ENCODE results near the gene DOK5.

DOK5 gene

DNA sequence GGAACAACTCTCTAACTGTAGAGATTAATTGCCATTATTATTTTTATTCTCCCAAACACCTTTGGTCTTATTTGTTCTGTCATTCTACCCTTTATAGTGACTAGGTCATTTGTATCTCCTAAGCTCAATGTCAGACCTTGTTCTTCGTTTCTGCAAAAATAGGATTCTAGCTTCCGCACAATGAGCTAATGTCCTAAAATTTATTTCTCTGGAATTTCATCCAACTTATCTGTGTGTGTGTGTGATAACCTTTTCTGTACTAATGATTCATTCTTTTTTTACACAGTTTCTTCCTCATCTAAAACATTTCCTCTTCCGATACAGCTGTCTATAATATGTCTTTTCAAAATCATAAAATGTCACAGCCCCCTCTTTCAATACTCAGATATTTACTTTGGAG, 84.5 kb downstream of the DOK5 start:
- DNase-seq (ENCODE audit: low spot score), result no peak

DNA sequence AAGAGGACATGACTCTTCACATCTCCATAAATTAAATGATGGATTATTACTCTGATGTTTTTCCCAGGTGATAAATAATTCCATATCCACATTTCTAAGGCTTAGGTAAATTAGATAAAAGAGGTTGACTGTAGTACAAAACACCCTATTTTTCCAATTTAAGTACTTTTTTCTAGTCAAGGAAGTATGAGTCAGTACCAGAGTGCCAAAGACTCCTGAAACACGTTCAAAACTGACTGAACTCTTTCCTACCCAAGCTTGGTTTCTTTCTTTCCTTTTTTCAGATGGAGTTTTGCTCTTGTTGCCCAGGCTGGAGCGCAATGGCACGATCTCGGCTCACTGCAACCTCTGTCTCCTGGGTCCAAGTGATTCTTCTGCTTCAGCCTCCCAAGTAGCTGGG, 85.0 kb downstream of the DOK5 start:
- DNase-seq (ENCODE audit: low spot score), result no peak

DNA sequence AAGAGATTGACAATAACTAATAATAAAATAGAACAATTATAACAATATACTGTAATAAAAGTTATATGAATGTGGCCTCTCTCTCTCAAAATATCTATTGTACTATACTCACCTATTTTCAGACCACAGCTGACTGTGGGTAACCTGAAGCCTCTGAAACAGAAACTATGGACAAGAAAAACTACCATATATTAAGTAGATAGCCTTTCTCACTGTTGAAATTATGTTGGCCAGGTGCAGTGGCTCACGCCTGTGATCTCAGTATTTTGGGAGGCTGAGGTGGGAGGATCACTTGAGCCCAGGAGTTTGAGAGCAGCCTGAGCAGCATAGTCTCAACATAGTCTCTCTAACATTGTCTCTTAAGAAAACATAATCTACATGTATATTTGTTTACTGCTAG, 89.9 kb downstream of the DOK5 start:
- DNase-seq (ENCODE audit: low spot score), result no peak

DNA sequence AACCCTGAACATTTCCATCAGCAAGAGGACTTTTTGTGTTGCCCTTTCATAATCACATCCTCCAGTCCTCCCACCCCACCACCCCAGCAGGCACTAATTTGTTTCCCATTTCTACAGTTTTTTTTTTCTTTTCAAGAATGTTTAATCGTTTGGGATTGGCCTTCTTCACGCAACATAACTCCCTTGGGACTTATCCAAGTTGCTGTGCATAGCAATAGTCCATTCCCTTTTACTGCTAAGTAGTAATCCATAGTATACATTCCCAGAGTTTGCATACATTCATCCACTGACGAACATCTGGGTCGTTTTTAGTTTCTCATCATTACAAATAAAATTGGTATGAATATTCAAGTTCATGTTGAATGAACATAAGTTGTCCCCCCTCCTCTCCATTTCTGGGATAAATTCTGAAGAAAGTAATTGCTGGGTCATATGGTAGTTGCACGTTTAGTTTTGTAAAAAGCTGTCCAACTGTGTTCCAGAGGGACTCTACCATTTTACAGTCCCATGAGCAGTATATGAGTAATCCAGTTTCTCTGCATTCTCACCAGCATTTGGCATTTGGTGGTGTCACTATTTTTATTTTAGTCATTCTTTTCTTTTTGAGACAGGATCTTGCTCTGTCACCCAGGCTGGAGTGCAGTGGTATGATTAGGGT, 90.8 kb downstream of the DOK5 start:
- DNase-seq (ENCODE audit: low spot score), result no peak

DNA sequence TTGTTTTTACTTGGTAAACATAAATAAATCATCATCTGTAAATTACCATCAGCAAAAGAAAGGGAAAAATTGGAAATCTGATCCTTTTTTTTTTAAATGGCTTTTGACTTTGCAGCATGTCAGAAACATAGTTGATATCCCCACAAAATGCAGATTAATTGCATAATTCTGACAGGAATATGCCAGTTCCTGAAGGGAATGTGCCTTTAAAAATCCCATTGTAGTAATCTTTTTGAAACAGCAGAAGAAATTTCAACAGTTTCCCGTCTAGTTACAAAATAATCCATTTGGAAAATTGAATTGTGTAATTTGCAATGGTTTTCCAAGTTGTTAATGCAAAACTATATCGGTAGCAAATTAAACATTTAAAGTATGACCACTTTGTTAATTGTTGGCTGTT, 95.2 kb downstream of the DOK5 start:
- DNase-seq (ENCODE audit: low spot score), result no peak

DNA sequence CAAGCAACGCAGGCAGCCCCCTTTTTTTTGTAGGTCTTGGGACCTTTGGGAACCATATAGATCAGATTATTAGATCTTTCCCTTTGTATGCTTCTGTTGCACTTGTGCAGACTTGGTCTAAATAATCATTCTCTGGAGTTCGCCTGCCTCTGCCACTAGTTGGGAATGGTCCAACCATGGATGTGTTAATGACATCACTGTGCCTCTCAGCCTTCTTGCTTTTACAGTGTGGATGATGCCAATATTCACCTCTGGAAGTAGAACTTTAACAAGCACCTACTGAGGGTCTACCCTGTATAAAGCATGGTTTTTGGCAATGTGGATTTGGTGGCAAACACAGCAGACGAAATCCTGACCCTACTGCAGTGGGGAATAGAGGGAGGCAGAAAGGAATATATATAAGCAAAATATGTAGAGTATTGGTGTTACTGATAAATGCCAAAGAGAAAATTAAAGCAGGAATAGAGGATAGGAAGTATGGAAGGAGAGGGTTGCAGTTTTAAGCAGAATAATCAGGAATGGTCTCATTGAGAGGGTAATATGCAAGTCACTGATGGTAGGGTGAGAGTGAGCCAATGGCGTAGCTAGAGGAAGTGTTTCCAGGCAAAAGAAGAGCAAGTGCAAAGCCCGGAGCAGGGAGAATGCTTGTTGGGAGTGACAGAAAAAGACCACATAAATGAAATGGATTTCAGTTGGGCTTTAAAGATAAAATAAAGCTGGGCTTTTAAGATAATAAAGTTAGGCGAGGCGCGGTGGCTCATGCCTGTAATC, 97.5 kb downstream of the DOK5 start:
- no peak for DNase-seq (ENCODE audit: low spot score)

DNA sequence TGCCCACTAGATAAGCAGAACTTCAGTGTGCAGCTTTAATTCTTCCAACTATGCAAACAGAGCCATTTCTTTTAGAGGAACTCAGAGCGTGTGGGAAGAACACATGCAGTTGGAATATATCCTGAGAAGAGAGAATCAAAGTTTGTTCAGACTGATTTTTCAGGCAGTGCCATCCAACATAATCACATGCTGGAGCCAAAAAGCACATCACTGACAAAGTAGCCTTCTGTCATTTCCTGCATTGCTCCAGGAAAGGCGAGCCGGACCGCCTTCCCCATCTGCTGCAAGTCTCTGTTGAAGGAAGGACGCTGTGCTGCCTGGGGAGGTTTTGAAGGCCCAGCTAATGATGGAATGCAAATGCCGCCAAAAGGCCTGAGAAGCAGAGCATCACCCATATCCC, 98.4 kb downstream of the DOK5 start:
- no peak for DNase-seq (ENCODE audit: low spot score)

DNA sequence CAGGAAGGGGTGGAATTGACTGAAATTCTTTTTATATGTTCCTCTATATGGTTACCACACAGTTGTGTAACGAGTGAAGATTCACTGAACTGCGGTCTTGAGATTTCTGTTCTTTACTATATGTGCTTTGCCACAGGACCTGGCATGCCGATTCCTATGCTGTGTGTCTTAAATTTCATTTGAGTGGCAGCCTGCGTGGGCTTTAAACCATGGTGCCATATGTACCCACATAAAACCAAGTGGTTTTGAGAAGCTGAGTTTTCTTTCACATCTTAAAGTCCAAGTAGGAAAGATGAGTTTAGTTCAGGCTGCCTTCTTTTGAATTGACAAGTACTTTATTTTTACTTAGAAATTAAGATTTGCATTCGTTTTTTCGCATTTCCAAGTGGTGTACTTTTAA, 101.1 kb downstream of the DOK5 start:
- no peak for DNase-seq (ENCODE audit: low spot score)

DNA sequence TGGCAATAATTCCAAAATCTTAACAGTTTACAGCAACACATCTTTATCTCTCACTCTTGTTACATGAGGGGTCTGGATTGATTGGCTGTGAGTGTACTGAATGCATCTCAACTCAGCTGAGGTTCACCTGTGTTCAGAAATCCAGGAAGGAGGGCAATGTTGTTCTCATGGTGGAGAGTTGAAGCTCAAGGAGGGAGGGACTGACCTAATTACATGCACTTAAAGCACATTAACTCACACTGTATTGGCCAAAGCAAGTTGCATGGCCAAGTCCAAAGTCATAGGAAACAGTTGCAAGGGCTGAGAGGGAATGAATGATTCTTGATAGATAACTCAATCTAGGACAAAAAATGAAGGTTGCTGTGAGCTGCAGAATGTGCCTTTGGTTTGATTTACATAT, 102.2 kb downstream of the DOK5 start:
- no peak for DNase-seq (ENCODE audit: low spot score)

DNA sequence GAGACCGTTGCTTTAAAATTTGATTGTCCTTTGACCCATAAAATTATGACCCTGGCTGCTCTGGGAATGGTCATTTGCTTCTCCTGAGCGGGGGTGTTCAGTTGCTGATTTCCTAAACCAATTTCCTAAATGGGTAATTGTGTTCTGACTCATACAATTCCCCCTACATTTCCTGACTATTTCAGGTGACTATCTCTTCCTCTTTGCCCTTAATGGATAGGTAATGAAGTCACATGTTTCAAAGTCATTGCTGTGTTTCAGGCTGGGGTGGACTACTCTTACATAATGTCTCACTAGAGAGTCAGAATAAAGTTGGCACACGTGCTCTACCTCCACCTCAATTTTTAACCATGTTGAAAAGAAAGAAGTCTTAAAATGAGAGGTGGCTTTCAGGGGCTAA, 109.8 kb downstream of the DOK5 start:
- DNase-seq (ENCODE audit: low spot score), result no peak

DNA sequence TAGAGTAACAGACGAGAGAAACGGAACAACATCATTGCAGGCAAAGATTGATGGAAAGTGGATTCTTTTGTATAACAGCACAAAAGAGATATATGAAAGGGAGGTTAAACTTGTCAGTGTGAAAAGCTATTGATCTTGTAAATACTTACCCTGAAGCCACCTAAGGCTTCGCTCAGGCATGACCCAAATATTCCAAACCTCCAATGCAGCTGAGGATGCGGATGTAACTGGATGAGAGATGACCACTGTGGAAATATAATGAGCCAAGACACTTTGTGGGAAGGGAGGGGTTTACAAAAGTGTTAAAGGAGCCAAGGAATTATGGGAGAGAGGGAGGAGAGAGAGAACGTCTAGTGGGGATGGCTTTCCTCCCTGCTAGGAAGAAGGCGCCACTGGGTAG, 112.0 kb downstream of the DOK5 start:
- DNase-seq (ENCODE audit: low spot score), result no peak

DNA sequence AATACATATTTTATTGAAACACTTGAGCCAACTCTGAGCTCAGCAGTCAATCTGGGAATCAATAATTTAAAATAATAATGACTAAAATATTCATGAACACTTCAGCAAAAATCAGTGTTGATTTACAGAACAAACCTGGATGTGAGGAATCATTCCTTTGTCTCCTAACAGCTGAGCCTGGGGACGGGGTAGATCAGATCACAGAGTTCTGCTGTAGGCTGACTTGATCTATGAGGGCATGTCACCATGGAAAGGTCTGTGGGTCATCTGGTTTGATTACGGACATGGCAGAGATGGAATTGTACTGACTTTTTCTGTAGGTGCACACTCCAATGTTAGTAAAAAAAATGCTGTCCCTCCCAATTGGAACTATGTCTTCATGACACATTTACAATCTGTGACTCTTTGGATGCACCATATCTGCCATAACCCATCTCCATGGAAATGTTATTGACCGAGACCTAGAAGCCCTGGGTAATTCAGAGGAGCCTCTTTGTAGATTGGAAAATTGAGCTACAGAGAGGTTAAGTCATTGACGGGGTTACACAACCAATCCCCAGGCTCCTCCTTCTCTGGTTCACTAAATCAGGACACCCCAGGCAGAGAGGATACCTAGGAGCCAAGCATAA, 114.1 kb downstream of the DOK5 start:
- DNase-seq (ENCODE audit: low spot score), result no peak

DNA sequence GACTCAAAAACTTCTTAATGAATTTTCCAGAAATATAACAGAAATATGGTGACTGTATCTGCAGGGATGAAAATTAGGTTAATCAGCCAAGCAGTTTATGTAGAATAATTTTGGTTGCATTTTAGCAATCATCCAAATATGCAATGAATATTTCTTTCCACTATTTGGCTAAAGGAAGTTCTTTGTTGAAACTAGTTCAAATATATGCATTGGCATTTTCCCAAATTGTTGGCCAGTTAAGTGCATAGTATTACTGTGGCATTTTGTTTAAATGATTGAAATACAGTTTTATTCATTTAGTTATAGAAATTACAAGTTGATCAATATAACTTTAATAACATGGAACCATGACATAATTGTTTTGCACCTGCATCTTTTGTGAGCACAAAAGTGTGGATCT, 115.5 kb downstream of the DOK5 start:
- DNase-seq (ENCODE audit: low spot score), result no peak

DNA sequence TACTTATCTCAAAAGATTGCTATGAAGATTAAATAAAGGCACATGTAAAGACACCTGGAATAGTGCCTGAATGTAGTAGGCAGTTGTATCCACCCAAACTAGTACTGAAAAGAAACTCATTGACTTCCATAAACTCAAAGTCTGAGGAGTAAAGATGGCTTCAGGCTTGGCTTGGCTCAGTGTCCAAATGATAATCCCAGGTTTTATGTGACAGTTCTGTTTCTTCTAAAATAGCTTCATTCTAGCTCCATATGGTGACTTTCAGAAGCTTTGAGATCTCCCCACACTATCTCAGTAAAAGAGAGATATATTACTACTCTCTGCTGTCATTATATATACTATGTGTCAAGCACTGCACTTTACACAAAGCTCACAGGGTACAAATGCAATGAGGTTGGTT, 121.3 kb downstream of the DOK5 start:
- no peak for DNase-seq (ENCODE audit: low spot score)

DNA sequence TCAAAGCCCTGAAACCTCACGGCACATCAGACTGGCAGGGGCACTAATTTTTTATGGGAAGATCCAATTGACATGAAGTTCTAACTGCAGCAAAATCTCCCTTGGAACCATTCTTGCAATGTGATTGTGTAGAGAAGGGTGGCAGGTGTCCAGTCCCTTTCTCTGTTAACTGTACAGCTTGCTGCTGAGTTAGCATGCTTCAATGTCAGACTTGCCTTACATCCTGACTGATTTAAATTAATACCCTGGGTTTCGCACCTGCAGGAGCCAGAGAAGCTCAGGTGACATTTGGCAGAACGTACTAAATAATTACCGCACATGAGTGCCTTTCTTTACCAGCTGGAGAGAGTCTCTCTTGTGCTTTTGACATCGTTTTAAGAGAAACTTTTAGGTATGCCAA, 123.0 kb downstream of the DOK5 start:
- no peak for DNase-seq (ENCODE audit: low spot score)

DNA sequence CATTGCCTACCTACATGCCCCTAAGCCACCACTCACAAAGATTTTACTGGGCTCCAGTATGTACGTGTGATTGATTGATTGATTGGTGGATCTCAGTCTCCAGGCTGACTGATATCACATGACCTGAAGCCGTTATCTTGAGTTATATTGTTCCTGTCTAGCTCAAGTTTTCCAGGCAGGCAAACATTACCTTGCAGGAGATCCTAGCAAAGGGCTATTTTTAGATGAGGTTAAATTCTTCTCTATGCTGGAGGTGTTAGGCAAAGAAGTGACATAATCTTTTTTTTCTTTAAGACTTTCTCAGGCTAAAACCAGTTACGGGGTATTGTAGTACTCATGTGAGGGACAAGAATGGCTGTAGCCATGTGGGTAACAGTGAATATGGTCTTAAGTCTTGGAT, 125.2 kb downstream of the DOK5 start:
- no peak for DNase-seq (ENCODE audit: low spot score)

DNA sequence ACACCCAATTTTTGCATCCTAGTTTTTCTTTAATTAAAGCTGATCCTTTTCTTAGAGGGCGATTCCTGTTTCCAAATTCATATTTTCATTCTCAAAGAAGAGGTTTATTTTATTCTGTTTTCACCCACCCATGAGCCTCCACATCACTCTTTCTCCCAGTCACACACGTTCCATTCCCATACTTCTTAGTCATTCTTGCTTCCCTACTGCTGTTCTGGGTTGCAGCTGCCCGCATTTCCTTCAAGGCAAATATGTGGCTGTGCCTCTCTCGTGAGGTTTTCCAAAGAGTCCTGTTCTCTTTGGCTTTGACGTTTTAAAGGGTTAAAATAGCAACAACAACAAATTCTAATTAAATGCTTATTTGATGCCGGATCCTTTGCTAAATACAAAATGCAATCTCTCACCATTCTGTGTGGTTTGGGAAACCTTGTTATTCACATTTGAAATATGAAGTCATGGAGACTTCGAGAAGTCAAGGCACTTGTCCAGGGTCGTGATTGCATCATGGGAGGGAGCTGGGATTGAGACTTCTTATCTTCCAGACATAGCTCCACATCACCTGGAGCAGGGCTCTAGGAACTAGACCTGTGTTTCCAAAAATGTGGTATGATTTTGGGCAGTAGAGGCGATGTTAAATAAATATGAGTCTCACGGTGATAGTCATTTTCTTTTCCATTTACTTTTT, 126.6 kb downstream of the DOK5 start:
- DNase-seq (ENCODE audit: low spot score), result no peak

DNA sequence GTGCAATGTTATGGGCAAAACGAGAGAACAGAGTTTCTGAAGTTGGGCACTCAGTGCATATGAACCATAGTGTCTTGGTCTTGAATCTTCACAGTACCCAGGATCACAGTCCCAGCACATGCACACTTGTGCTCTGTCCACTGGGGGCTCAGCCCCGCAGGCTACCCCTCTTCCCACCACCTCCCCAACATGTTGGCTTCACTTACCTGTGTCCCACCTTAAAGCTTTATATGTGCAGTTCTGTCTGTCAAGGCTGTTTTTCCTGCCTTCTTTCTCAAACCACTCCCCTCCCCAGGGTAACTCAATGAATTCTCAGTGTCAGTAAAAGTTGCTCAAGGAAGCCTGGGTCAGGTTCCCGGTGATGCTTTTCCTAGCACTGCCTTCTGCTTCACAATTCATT, 129.9 kb downstream of the DOK5 start:
- DNase-seq (ENCODE audit: low spot score), result no peak

DNA sequence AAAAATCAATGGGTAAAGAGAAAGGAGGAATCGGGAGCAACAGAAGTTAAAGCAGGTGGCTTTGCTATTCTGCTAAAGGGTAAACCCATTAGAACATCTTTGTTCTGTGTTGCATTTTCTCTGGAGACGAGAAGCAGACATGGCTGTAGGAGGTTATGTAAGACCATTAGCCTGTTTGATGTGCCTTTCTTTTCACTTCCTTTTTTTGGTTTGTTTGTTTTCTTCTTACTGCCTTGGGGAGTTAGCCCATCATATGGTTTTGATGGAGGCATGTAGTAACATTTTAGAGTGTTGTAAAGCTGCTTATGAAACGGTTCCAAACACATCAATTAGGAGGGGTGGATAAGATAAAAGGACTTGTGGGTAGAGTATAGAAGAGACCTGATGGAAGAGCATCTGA, 131.0 kb downstream of the DOK5 start:
- no peak for DNase-seq (ENCODE audit: low spot score)

DNA sequence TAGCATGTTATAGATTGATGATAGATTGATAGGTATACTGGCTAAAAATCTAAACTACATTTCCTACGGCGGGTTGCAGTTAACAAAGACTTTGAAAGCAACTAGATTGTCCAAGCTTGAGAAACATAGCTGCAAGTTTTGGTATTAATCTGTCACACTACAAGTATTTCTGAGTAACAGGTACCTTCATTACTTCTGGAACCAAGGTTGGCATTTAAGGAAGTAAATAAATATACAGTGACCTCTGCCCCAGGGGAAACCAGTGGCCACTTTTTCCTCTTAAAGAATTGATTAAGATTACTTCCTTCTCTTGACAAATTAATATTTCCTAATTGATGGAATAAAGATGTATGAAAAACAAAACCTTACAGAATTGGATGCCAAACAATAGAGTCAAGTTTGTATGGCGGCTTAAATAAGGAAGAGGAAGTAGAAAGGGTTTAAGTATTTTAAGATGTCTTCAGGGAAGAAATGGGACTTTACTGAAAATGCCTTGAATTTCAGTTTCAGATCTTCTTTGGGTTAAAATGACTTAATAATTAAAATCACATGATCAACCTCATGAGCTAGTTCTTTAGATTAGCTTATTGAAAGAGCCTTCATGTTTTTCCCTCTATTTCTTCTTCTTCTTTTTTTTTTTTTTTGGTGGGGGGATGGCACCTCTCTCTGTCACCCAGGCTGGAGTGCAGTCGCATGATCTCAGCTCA, 132.8 kb downstream of the DOK5 start:
- DNase-seq (ENCODE audit: low spot score), result no peak

DNA sequence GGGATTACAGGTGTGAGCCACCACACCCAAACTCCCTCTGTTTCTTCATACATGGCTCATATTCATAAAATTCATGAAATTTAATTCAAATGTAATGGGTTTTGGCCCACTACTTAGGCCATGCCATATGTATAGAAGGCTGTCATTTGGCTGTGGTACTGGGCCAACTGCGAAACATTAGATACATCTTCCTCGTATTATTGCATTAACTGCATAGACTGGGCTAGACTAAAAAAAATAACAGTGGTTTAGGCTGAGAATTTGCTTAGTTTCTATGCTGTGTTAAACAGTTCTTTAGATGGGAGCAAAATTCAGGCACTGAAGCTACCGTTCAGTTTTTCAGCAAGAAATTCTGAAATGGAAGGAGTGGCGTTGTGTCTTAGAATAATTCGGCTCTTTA, 133.6 kb downstream of the DOK5 start:
- DNase-seq (ENCODE audit: low spot score), result no peak

DNA sequence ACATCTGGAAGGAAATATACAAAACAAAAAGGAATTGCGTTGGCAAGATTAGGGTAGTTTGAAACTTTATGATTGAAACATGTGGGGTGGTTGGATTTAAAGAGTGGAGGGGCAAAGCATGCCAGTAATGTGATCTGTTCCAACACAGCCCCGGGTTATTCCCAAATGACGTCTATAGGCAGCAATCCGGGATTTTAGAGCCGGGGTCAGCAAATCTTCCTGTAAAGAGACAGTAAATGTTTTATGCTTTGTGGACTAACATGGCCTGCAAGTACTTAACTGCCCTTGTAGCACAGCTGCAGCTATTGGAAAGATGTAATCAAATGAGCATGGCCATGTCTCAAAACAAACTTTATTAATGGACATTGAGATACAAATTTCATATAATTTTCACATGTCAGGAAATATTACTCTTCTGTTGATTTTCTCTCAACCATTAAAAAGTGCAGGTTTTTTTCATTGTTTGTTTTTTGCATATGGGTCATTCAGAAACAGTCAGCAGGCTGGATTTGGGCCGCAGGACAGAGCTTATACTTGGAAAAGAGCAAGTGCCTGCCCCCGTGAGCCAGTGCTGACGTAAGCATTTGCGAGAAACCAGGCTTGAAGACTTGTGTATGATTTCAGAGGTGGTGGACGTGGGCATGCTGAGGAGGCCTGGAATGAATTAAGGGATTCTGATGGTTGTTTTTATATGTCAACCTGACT, 136.5 kb downstream of the DOK5 start:
- DNase-seq (ENCODE audit: low spot score), result no peak
